ENCODE results near the gene C4orf51. TPM values are rescaled to one million over a fixed set of nuclear protein-coding genes. Genes with fewer than 3 reads are reported as not detected.

C4orf51 gene
- total RNA-seq, 1 experiment from 2014 or later: 3.9 TPM

DNA sequence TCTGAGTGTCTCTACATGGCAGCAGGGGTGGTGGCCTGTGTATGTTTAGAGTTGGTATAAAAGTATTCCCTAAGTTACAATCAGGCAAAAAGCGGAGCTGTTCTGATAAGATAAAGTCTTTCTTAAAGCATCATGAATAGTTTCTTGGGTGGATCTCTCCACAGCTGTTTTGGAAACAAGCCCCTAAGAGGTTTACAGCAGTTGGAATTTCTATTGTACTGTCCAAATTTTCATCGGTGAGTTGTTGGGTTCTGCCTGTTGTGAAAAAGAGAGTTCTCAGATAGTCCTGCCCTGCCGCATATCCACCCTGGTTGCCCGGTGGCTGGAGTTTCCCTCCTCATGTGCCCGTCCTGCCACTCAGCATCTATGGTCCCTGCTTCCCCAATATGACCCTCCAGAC, 50.1 kb downstream of the C4orf51 start:
- H3K4me3 ChIP-seq (ENCODE audit: insufficient read depth, low read depth, low read length): no peak overlapping the region
- no peaks in the 10 kb centered on the region for H3K36me3 ChIP-seq (replicated peaks; ENCODE audit: control insufficient read depth, insufficient read depth, low read length)
- DNase-seq: no peak
- no peaks in the 10 kb centered on the region for H3K27me3 ChIP-seq (ENCODE audit: control insufficient read depth, insufficient read depth, low read length)

DNA sequence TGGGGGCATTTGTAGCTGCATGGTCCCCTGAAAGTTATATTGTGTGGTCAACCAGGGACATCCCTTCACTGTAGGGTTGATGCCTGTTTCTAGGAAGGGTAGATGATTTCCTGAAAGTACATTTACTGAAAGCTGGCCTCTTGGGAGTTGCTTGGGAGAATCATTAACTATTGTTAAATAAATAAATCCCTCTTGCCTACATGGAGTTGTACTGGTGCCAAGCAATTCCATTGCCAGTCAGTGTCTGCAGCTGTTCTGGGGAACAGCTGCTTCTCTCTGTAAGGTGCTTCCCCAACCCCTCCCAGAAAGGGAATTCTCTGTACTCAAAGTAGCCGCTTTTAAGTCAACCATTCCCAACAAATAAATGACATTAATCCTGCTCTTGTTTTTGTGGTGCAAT, 51.1 kb downstream of the C4orf51 start:
- no peak for DNase-seq
- H3K36me3 ChIP-seq (replicated peaks; ENCODE audit: control insufficient read depth, insufficient read depth, low read length): no peaks in the 10 kb centered on the region
- H3K4me3 ChIP-seq (ENCODE audit: insufficient read depth, low read depth, low read length): no peak overlapping the region
- no peaks in the 10 kb centered on the region for H3K27me3 ChIP-seq (ENCODE audit: control insufficient read depth, insufficient read depth, low read length)

DNA sequence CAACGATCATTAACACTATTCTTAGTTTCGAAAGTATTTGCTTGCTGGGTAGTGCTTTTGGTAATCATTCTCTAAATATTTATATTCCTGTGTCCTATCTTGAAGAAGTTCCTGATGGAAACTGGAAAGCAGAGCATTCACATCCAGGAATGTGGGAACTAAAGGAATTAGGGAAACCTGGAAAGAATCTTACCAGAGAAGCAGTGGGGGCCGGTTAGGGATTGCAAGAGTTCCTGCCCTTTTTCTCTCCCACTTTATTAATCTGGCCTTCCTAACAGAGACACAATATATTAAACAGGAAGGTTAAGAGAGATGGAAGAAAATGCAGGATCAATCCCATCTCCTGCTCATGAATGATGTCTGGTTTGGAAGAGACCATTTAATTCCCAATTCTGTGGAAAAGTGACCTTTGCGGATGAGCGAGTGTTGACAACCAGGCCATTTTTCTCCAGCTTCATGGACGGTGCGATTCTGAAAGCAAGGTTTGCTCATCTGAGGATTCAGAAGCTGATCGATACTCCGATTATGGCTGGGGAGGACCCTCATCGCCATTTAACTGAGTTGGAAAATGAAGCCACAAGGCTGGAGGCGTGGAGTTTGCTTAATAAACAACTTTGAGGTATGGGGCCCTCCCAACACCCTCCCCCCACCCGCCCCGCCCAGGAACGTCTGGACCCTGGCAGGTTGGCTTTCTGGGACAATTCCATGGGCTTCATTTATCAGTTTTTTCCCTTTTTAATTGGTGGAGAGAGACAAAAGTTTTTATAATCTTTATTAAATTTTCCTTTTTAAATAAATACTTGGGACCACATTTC, 52.3 kb downstream of the C4orf51 start:
- DNase-seq: peak; percentile 51
- no peaks in the 10 kb centered on the region for H3K27me3 ChIP-seq (ENCODE audit: control insufficient read depth, insufficient read depth, low read length)
- peak overlapping the region; percentile 45 for H3K4me3 ChIP-seq (ENCODE audit: insufficient read depth, low read depth, low read length)
- H3K36me3 ChIP-seq (replicated peaks; ENCODE audit: control insufficient read depth, insufficient read depth, low read length): no peaks in the 10 kb centered on the region

- DNase-seq: peak; percentile 96
- H3K4me3 ChIP-seq (ENCODE audit: insufficient read depth, low read depth, low read length): peak overlapping the region; percentile 45
These were observed 53.2 kb downstream of the C4orf51 start for GRCh38 chr4:145732895-145733880.

DNA sequence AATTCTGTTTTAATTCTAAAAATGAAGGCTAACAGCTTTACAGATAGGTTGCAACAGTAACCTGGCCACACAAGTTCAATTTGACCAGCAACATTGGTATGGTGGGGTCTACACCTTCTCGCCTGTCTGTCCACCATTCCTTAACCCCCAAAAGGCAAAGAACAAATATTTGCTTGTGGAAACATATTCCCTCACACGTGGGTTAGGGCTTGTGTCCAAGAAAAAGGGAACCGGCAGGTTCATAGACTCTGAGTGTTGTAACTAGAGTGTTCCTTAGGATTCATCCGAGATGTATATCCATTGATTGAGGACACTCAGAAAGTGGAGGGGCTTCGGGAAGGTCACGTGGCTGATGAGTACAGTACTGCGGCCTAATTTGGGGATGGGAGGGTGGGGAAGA, 54.1 kb downstream of the C4orf51 start:
- DNase-seq: no peak
- no peak overlapping the region for H3K4me3 ChIP-seq (ENCODE audit: insufficient read depth, low read depth, low read length)
- H3K36me3 ChIP-seq (replicated peaks; ENCODE audit: control insufficient read depth, insufficient read depth, low read length): no peaks in the 10 kb centered on the region
- no peaks in the 10 kb centered on the region for H3K27me3 ChIP-seq (ENCODE audit: control insufficient read depth, insufficient read depth, low read length)

More at GRCh38 chr4:145732895-145733880, 53.2 kb downstream of the C4orf51 start:
- no peaks in the 10 kb centered on the region for H3K27me3 ChIP-seq (ENCODE audit: control insufficient read depth, insufficient read depth, low read length)
- H3K36me3 ChIP-seq (replicated peaks; ENCODE audit: control insufficient read depth, insufficient read depth, low read length): no peaks in the 10 kb centered on the region

GRCh38 chr4:145734576-145735346, 54.8 kb downstream of the C4orf51 start:
- no peak for DNase-seq
- no peaks in the 10 kb centered on the region for H3K36me3 ChIP-seq (replicated peaks; ENCODE audit: control insufficient read depth, insufficient read depth, low read length)
- H3K4me3 ChIP-seq (ENCODE audit: insufficient read depth, low read depth, low read length): no peak overlapping the region
- H3K27me3 ChIP-seq (ENCODE audit: control insufficient read depth, insufficient read depth, low read length): no peaks in the 10 kb centered on the region

DNA sequence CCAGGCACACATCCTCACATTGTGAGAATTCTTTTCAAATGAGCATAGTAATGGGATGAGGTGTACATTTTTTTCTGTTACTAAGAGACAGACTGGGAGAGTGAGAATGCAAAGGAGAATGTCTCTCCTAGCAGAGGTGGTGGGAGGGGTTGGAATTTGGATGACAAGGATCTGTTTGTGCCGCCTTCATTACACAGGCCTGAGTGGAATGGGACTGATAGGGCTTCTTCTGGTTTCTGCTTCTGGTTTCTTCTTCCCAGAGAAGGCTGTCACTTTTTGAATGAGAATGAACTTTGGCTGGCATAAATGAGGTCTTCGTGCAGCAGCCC, 55.4 kb downstream of the C4orf51 start:
- Histone ChIP-seq H3K27me3 (ENCODE audit: control insufficient read depth, insufficient read depth, low read length) (no peaks in the 10 kb centered on the region), H3K36me3 (replicated peaks; ENCODE audit: control insufficient read depth, insufficient read depth, low read length) (no peaks in the 10 kb centered on the region), H3K4me3 (ENCODE audit: insufficient read depth, low read depth, low read length) (no peak overlapping the region)
- no peak for DNase-seq

DNA sequence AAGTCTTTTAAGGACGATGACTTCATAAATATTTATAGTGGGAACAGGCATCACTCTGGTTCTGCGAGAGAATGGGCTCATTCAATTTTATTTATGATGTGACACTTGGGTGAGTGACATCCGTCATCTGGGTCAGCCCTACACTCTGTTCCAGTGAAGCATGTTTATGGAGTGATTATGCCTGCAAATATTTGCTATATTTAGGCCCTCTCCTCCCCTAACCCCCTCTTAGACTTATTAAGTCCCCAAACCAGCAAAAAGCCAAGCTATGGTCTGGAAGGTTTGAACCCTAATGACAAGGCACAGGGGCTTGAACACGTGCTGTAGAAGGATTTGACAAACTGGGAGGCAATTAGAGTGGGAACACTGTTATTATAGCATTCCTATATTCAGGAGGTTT, 55.9 kb downstream of the C4orf51 start:
- Histone ChIP-seq H3K4me3 (ENCODE audit: insufficient read depth, low read depth, low read length) (no peak overlapping the region), H3K27me3 (ENCODE audit: control insufficient read depth, insufficient read depth, low read length) (no peaks in the 10 kb centered on the region), H3K36me3 (replicated peaks; ENCODE audit: control insufficient read depth, insufficient read depth, low read length) (no peaks in the 10 kb centered on the region)
- no peak for DNase-seq

GRCh38 chr4:145736241-145736831, 56.4 kb downstream of the C4orf51 start:
- Histone ChIP-seq H3K36me3 (replicated peaks; ENCODE audit: control insufficient read depth, insufficient read depth, low read length) (no peaks in the 10 kb centered on the region), H3K4me3 (ENCODE audit: insufficient read depth, low read depth, low read length) (no peak overlapping the region), H3K27me3 (ENCODE audit: control insufficient read depth, insufficient read depth, low read length) (no peaks in the 10 kb centered on the region)
- no peak for DNase-seq

GRCh38 chr4:145739845-145740244, 59.9 kb downstream of the C4orf51 start:
- no peak for DNase-seq
- H3K4me3 ChIP-seq (ENCODE audit: insufficient read depth, low read depth, low read length): no peak overlapping the region
- no peaks in the 10 kb centered on the region for H3K36me3 ChIP-seq (replicated peaks; ENCODE audit: control insufficient read depth, insufficient read depth, low read length)
- H3K27me3 ChIP-seq (ENCODE audit: control insufficient read depth, insufficient read depth, low read length): no peaks in the 10 kb centered on the region

- H3K36me3 ChIP-seq (replicated peaks; ENCODE audit: control insufficient read depth, insufficient read depth, low read length): no peaks in the 10 kb centered on the region
- H3K4me3 ChIP-seq (ENCODE audit: insufficient read depth, low read depth, low read length): no peak overlapping the region
- no peak for DNase-seq
- no peaks in the 10 kb centered on the region for H3K27me3 ChIP-seq (ENCODE audit: control insufficient read depth, insufficient read depth, low read length)
These were observed 60.9 kb downstream of the C4orf51 start for GRCh38 chr4:145740806-145741205.

GRCh38 chr4:145743641-145744040, 63.7 kb downstream of the C4orf51 start:
- no peaks in the 10 kb centered on the region for H3K36me3 ChIP-seq (replicated peaks; ENCODE audit: control insufficient read depth, insufficient read depth, low read length)
- no peaks in the 10 kb centered on the region for H3K27me3 ChIP-seq (ENCODE audit: control insufficient read depth, insufficient read depth, low read length)
- no peak for DNase-seq
- H3K4me3 ChIP-seq (ENCODE audit: insufficient read depth, low read depth, low read length): no peak overlapping the region

GRCh38 chr4:145755802-145756201, 75.9 kb downstream of the C4orf51 start:
- Histone ChIP-seq H3K4me3 (ENCODE audit: insufficient read depth, low read depth, low read length) (no peak overlapping the region), H3K27me3 (ENCODE audit: control insufficient read depth, insufficient read depth, low read length) (no peaks in the 10 kb centered on the region), H3K36me3 (replicated peaks; ENCODE audit: control insufficient read depth, insufficient read depth, low read length) (peaks cover 3% of the 10 kb centered on the region)
- DNase-seq: no peak

- Histone ChIP-seq H3K27me3 (ENCODE audit: control insufficient read depth, insufficient read depth, low read length) (no peaks in the 10 kb centered on the region), H3K36me3 (replicated peaks; ENCODE audit: control insufficient read depth, insufficient read depth, low read length) (peaks cover 7% of the 10 kb centered on the region), H3K4me3 (ENCODE audit: insufficient read depth, low read depth, low read length) (no peak overlapping the region)
- no peak for DNase-seq
These were observed 76.3 kb downstream of the C4orf51 start for GRCh38 chr4:145756244-145756643.
